ENCODE measurements around the gene MRNIP.
"Not testable (repeated sequence)": the region's sequence is repeated elsewhere in the genome, so short reads cannot be mapped to it uniquely, and the experiment has no call there.

The MRNIP gene

GRCh38 chr5:179792612-179793467 lies 65.8 kb downstream of the MRNIP start:
- no peak for TF ChIP-seq CTCF (IDR thresholded peaks at IDR 0.05; ENCODE audit: low read depth, low read length)
- no peak for DNase-seq (ENCODE audit: extremely low read depth, low read depth)

- DNase-seq (ENCODE audit: extremely low read depth, low read depth): no peak
- no peak for TF ChIP-seq CTCF (IDR thresholded peaks at IDR 0.05; ENCODE audit: low read depth, low read length)
Observed at GRCh38 chr5:179791881-179792611, 66.6 kb downstream of the MRNIP start.

- DNase-seq (ENCODE audit: extremely low read depth, low read depth): not testable (repeated sequence)
Observed at GRCh38 chr5:179789278-179789677, 69.3 kb downstream of the MRNIP start.

GRCh38 chr5:179788193-179788854 lies 70.3 kb downstream of the MRNIP start:
- DNase-seq (ENCODE audit: extremely low read depth, low read depth): no peak
- no peak for TF ChIP-seq CTCF (IDR thresholded peaks at IDR 0.05; ENCODE audit: low read depth, low read length)
